Measurements from ENCODE around the gene ASB5.

- TF ChIP-seq GATA2 (IDR thresholded peaks at IDR 0.05; ENCODE audit: low read depth, low read length) (no peak), GATA3 (IDR thresholded peaks at IDR 0.05; ENCODE audit: low read depth, low read length) (no peak)
These were observed 22.7 kb upstream of the ASB5 start for GRCh38 chr4:176291748-176292147.
